Smooth muscle cell of the umbilical artery (primary cell): ENCODE results near the gene UNC13D. TPM values are rescaled to one million over a fixed set of nuclear protein-coding genes. Genes with fewer than 3 reads are reported as not detected.

Experiments used
- total RNA-seq: library from RNA; depleted of rRNA; stranded (reverse); fragments of >200 nt; gene quantifications from 2 replicates; pipeline ENCODE4 v1.2.3, GENCODE V29; 2014

Gene UNC13D
- total RNA-seq, result 0.83 and 2.4 TPM in 2 replicates

GRCh38 chr17:75843577-75844529, at the start of gene UNC13D:
UNC13D (minus strand) TSS chr17:75844404; CDS start chr17:75844337, 67 bp downstream.

GRCh38 chr17:75878174-75878998, 34.2 kb upstream of the UNC13D start, which contains the start of gene TRIM47:
TRIM47 (minus strand) TSS chr17:75878581; CDS start chr17:75878548, 33 bp downstream.

GRCh38 chr17:75855310-75856061, 11.3 kb upstream of the UNC13D start, which contains the start of gene WBP2:
WBP2 (minus strand) TSS chr17:75855335; CDS start chr17:75855297, 38 bp downstream.

GRCh38 chr17:75784473-75785015, 59.7 kb downstream of the UNC13D start, which contains the start of gene UNK:
UNK (plus strand) TSS chr17:75784806; CDS start chr17:75784881, 75 bp downstream.

Other genes starting within 250 kb of the UNC13D start
- gene SMIM5, start 211.0 kb downstream of the UNC13D start, total RNA-seq, result not detected in 2 replicates
- gene RECQL5, start 177.2 kb downstream of the UNC13D start, total RNA-seq, result 16.0 and 19.9 TPM in 2 replicates
- 41.9 and 72.0 TPM in 2 replicates for gene SAP30BP, start 177.1 kb downstream of the UNC13D start, total RNA-seq
- 0.09 and 0.30 TPM in 2 replicates for gene ITGB4, start 122.9 kb downstream of the UNC13D start, total RNA-seq
- gene GALK1, start 79.2 kb downstream of the UNC13D start, total RNA-seq, result 22.2 and 27.9 TPM in 2 replicates
- 13.1 and 15.9 TPM in 2 replicates for gene UNK, start 59.6 kb downstream of the UNC13D start, total RNA-seq
- gene WBP2, start 10.9 kb upstream of the UNC13D start, total RNA-seq, result 29.7 and 39.2 TPM in 2 replicates
- gene TRIM47, start 34.2 kb upstream of the UNC13D start, total RNA-seq, result 3.9 and 6.6 TPM in 2 replicates
- 19.0 and 19.1 TPM in 2 replicates for gene TRIM65, start 52.5 kb upstream of the UNC13D start, total RNA-seq
- 31.2 and 37.1 TPM in 2 replicates for gene MRPL38, start 60.5 kb upstream of the UNC13D start, total RNA-seq
- 13.2 and 14.0 TPM in 2 replicates for gene FBF1, start 96.6 kb upstream of the UNC13D start, total RNA-seq
- 71.0 and 92.1 TPM in 2 replicates for gene ACOX1, start 134.8 kb upstream of the UNC13D start, total RNA-seq
- 12.6 and 13.7 TPM in 2 replicates for gene TEN1, start 134.8 kb upstream of the UNC13D start, total RNA-seq
- gene CDK3, start 156.5 kb upstream of the UNC13D start, total RNA-seq, result 2.7 and 5.2 TPM in 2 replicates
- not detected in 2 replicates for gene EVPL, start 182.9 kb upstream of the UNC13D start, total RNA-seq
- 41.3 and 66.1 TPM in 2 replicates for gene SRP68, start 228.1 kb upstream of the UNC13D start, total RNA-seq
- not detected in 2 replicates for gene GALR2, start 230.4 kb upstream of the UNC13D start, total RNA-seq
- under 0.01 TPM in 1 of 2 replicates, not detected in the other for gene ZACN, start 234.8 kb upstream of the UNC13D start, total RNA-seq